HCT116 (cell line): Measurements from ENCODE around the gene CEP112. TPM values are rescaled to one million over a fixed set of nuclear protein-coding genes. Genes with fewer than 3 reads are reported as not detected.

Source experiments
- ATAC-seq: fragments of 200-7000 bp; cut with Tn5 transposase; 2 replicates; pipeline ENCODE4 v1.9.1; 2020; ENCODE audit warnings: mild to moderate bottlenecking, moderate library complexity
- BruUV-seq: library from RNA; stranded (reverse); fragments of 400-500 nt; replicated peaks from 2 replicates; lab custom pipeline; 2021; lab: Mats Ljungman, UMichigan
- CTCF ChIA-PET: fragments of 300-600 bp; sonication (Branson Sonifier 250); formaldehyde crosslinking; loops from one replicate; lab custom pipeline; 2021; ENCODE audit warnings: antibody characterized with exemption; lab: Charles Lee
- POLR2A ChIA-PET: fragments of 300-600, 350-600 bp; sonication (Branson Sonifier 250); formaldehyde crosslinking; loops from one replicate; lab custom pipeline; 2021; ENCODE audit warnings: antibody characterized with exemption; lab: Charles Lee
- RAD21 ChIA-PET, 2 experiments: fragments of 300-600 bp; sonication (Branson Sonifier 250); formaldehyde crosslinking; loops; one replicate each; lab custom pipeline; 2023; ENCODE audit warnings: low total read pairs in 2 of 2; ENCODE audit not compliant: uncharacterized antibody in 2 of 2, unreplicated experiment in 2 of 2, low non-redundant PET in 1 of 2; lab: Charles Lee
- DNase-seq: peaks from one replicate; pipeline ENCODE4 v3.0.0-alpha.2; 2010; ENCODE audit warnings: low read depth, low spot score
- H2AFZ ChIP-seq: fragments of 200-600 bp; shearing (Covaris generic), sonication (generic); 2 replicates; pipeline ENCODE4 v1.6.1; 2017; ENCODE audit warnings: low read depth, mixed run types, mixed read lengths, antibody characterized with exemption, low read length; ENCODE audit not compliant: poor library complexity, severe bottlenecking
- H3K27ac ChIP-seq: 2 replicates; pipeline ENCODE4 v1.5.1; 2012; ENCODE audit warnings: low read depth, low read length
- H3K27me3 ChIP-seq: fragments of 200-600 bp; sonication (generic); 2 replicates; pipeline ENCODE4 v1.6.1; 2016; ENCODE audit warnings: mixed run types, low read length, mixed read lengths; ENCODE audit not compliant: insufficient read depth
- H3K36me3 ChIP-seq, 2 experiments: fragments of 200-500 bp in 1 of 2; fragments of 200-600 bp in 1 of 2; sonication (Bioruptor generic) in 1 of 2; sonication (generic) in 1 of 2; 2 replicates each; pipeline versions ENCODE4 v1.5.1 to v1.6.1; 2014 to 2016; ENCODE audit warnings: low read length in 2 of 2, inconsistent platforms in 1 of 2, mixed read lengths in 1 of 2, mixed run types in 1 of 2; ENCODE audit not compliant: insufficient read depth in 2 of 2, control insufficient read depth in 1 of 2
- H3K4me1 ChIP-seq, 2 experiments: fragments of 200-600 bp in 1 of 2; sonication (generic) in 1 of 2; 2 replicates each; pipeline versions ENCODE4 v1.5.1 to v1.6.1; 2012 to 2017; ENCODE audit warnings: low read length in 2 of 2, inconsistent platforms in 1 of 2, mild to moderate bottlenecking in 1 of 2, mixed read lengths in 1 of 2, mixed run types in 1 of 2, moderate library complexity in 1 of 2; ENCODE audit not compliant: insufficient read depth in 2 of 2, control insufficient read depth in 1 of 2
- H3K4me2 ChIP-seq: fragments of 200-600 bp; sonication (generic); 2 replicates; pipeline ENCODE4 v1.6.1; 2017; ENCODE audit warnings: mixed run types, low read length, mixed read lengths
- H3K4me3 ChIP-seq, 2 experiments: fragments of 200-600 bp in 1 of 2; sonication (generic) in 1 of 2; replicated peaks in 1 of 2; 2 replicates each; pipeline ENCODE4 v1.5.1; 2011 to 2016; ENCODE audit warnings: low read length in 2 of 2, control low read depth in 1 of 2, low read depth in 1 of 2, mild to moderate bottlenecking in 1 of 2, mixed read lengths in 1 of 2, mixed run types in 1 of 2
- H3K79me2 ChIP-seq: fragments of 200-600 bp; sonication (generic); 2 replicates; pipeline ENCODE4 v1.6.1; 2017; ENCODE audit warnings: mild to moderate bottlenecking, mixed run types, low read length, moderate library complexity, mixed read lengths; ENCODE audit not compliant: insufficient read depth
- H3K9ac ChIP-seq: fragments of 200-600 bp; sonication (generic); 2 replicates; pipeline ENCODE4 v1.6.1; 2016; ENCODE audit warnings: low read length, mixed read lengths
- H3K9me2 ChIP-seq: fragments of 200-600 bp; sonication (generic), shearing (Covaris generic); 2 replicates; pipeline ENCODE4 v1.6.1; 2017; ENCODE audit warnings: mixed run types, mild to moderate bottlenecking, moderate library complexity; ENCODE audit not compliant: insufficient read depth
- H3K9me3 ChIP-seq, 2 experiments: fragments of 200-500 bp in 1 of 2; fragments of 200-600 bp in 1 of 2; sonication (Bioruptor generic) in 1 of 2; sonication (generic) in 1 of 2; 2 replicates each; pipeline ENCODE4 v1.6.1; 2014 to 2017; ENCODE audit warnings: low read length in 2 of 2, mixed read lengths in 2 of 2, inconsistent platforms in 1 of 2, low read depth in 1 of 2, mild to moderate bottlenecking in 1 of 2, mixed run types in 1 of 2, moderate library complexity in 1 of 2; ENCODE audit not compliant: control insufficient read depth in 1 of 2, insufficient read depth in 1 of 2
- H4K20me1 ChIP-seq: fragments of 200-600 bp; sonication (generic), shearing (Covaris generic); 2 replicates; pipeline ENCODE4 v1.6.1; 2017; ENCODE audit warnings: mixed run types, mild to moderate bottlenecking, moderate library complexity; ENCODE audit not compliant: insufficient read depth
- ATF3 ChIP-seq: IDR thresholded peaks from 2 replicates; pipeline ENCODE4 v1.6.1; 2012
- CEBPB ChIP-seq: IDR thresholded peaks from 2 replicates; pipeline ENCODE4 v1.6.1; 2012; ENCODE audit warnings: low read depth
- CTCF ChIP-seq, 3 experiments: fragments of 200-600 bp in 1 of 3; sonication (generic) in 1 of 3; IDR thresholded peaks in 2 of 3; conservative IDR thresholded peaks in 1 of 3; 2 replicates each; pipeline ENCODE4 v1.5.1; 2012 to 2017; ENCODE audit warnings: low read depth in 2 of 3, low read length in 2 of 3, antibody characterized with exemption in 1 of 3, borderline replicate concordance in 1 of 3, control low read depth in 1 of 3, mild to moderate bottlenecking in 1 of 3, mixed read lengths in 1 of 3, mixed run types in 1 of 3, moderate library complexity in 1 of 3; ENCODE audit not compliant: insufficient read depth in 1 of 3
- EZH2 ChIP-seq: fragments of 200-600 bp; sonication (generic); IDR thresholded peaks from 2 replicates; pipeline ENCODE4 v1.6.1; 2017; ENCODE audit warnings: antibody characterized with exemption, mixed run types
- EZH2phosphoT487 ChIP-seq: fragments of 200-600 bp; IDR thresholded peaks from 2 replicates; pipeline ENCODE4 v1.6.1; 2018; ENCODE audit warnings: antibody characterized with exemption, borderline replicate concordance
- JUND ChIP-seq: IDR thresholded peaks from 2 replicates; pipeline ENCODE4 v1.6.1; 2012
- POLR2AphosphoS5 ChIP-seq: IDR thresholded peaks from 2 replicates; pipeline ENCODE4 v1.6.1; 2011; ENCODE audit warnings: mild to moderate bottlenecking, low read depth, low read length, moderate library complexity
- REST ChIP-seq: IDR thresholded peaks from 2 replicates; pipeline ENCODE4 v1.6.1; 2012; ENCODE audit warnings: low read depth
- SIN3A ChIP-seq: IDR thresholded peaks from 2 replicates; pipeline ENCODE4 v1.6.1; 2012; ENCODE audit warnings: low read depth
- SP1 ChIP-seq: IDR thresholded peaks from 2 replicates; pipeline ENCODE4 v1.6.1; 2012; ENCODE audit warnings: low read depth
- SRF ChIP-seq: IDR thresholded peaks from 2 replicates; pipeline ENCODE4 v1.6.1; 2012; ENCODE audit warnings: low read depth
- TCF7L2 ChIP-seq: IDR thresholded peaks from 2 replicates; pipeline ENCODE4 v1.7.0; 2011; ENCODE audit warnings: borderline replicate concordance, inconsistent platforms; ENCODE audit not compliant: insufficient read depth, insufficient read length; ENCODE audit errors: extremely low read depth
- YY1 ChIP-seq: IDR thresholded peaks from 2 replicates; pipeline ENCODE4 v1.6.1; 2011; ENCODE audit warnings: low read length, low read depth, moderate library complexity, mild to moderate bottlenecking; ENCODE audit not compliant: insufficient replicate concordance; ENCODE audit errors: extremely low read depth
- ZBTB33 ChIP-seq: IDR thresholded peaks from 2 replicates; pipeline ENCODE4 v1.6.1; 2011; ENCODE audit warnings: mild to moderate bottlenecking, low read length, moderate library complexity; ENCODE audit not compliant: insufficient replicate concordance; ENCODE audit errors: extremely low read depth
- ZFX ChIP-seq: fragments of 450-650 bp; IDR thresholded peaks from 2 replicates; pipeline ENCODE4 v1.6.1; 2017
- ZNF274 ChIP-seq: fragments of 200-500 bp; sonication (Bioruptor generic); IDR thresholded peaks from 2 replicates; pipeline ENCODE4 v1.6.1; 2014; ENCODE audit warnings: mild to moderate bottlenecking, low read depth, low read length, inconsistent platforms
- intact Hi-C: fragments of 100-400 bp; cut with micrococcal nuclease; formaldehyde crosslinking; loops from 2 replicates; pipeline ENCODE4 v1.10.0; 2022
- total RNA-seq: library from RNA; stranded (reverse); gene quantifications from one replicate; pipeline ENCODE4 v1.2.1, GENCODE V29; 2021; ENCODE audit not compliant: unreplicated experiment
- TF ChIP-seq, protein P1 (sequence below): IDR thresholded peaks from 2 replicates; pipeline ENCODE4 v1.6.1; 2012

The CEP112 gene
- total RNA-seq, 1 experiment from 2014 or later: 10.9 TPM

- TF ChIP-seq YY1 (no peak), EZH2phosphoT487 (no peak), TCF7L2 (no peak), SP1 (no peak), EZH2 (no peak), CTCF (IDR thresholded peaks at IDR 0.05 in 2 of 3, conservative IDR thresholded peaks at IDR 0.05 in 1 of 3; ENCODE audit: borderline replicate concordance in 1 of 3, insufficient read depth in 1 of 3, low read depth in 2 of 3, low read length in 2 of 3) (no peak), CEBPB (no peak), ZFX (no peak), ZNF274 (no peak), SIN3A (no peak), POLR2AphosphoS5 (no peak), JUND (no peak), ZBTB33 (no peak), ATF3 (no peak), REST (no peak), SRF (no peak)
- TF ChIP-seq, protein P1, sequence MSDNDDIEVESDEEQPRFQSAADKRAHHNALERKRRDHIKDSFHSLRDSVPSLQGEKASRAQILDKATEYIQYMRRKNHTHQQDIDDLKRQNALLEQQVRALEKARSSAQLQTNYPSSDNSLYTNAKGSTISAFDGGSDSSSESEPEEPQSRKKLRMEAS: no peak
- TF ChIP-seq, all 23 proteins: peak for 0
- Histone ChIP-seq H3K9me3 (no peaks in the 10 kb centered on the region), H3K9ac (no peak overlapping the region), H3K27ac (no peak overlapping the region), H4K20me1 (no peaks in the 10 kb centered on the region), H3K36me3 (no peaks in the 10 kb centered on the region), H3K4me2 (no peak overlapping the region), H3K4me1 (no peaks in the 10 kb centered on the region), H3K79me2 (no peaks in the 10 kb centered on the region), H3K27me3 (peaks cover 17% of the 10 kb centered on the region), H2AFZ (no peak overlapping the region), H3K4me3 (no peak overlapping the region), H3K9me2 (no peaks in the 10 kb centered on the region)
- ChIA-PET RAD21 (no interaction called here), POLR2A (no interaction called here), CTCF (no interaction called here)
- ATAC-seq: no peak
- no peak for DNase-seq
- intact Hi-C loops: no loop called here
- no TSS peak for BruUV-seq
Measured at GRCh38 chr17:66221343-66221742, 29.4 kb upstream of the CEP112 start.
